H1 (cell line): Measurements from ENCODE around the gene THAP4. TPM values are rescaled to one million over a fixed set of nuclear protein-coding genes. Genes with fewer than 3 reads are reported as not detected.

ENCODE experiments used
- CTCF ChIA-PET: fragments of 300-600 bp; sonication (Branson Sonifier 250); formaldehyde crosslinking; loops from one replicate; lab custom pipeline; 2021; ENCODE audit not compliant: partially characterized antibody; lab: Charles Lee
- POLR2A ChIA-PET: fragments of 300-600 bp; sonication (Branson Sonifier 250); formaldehyde crosslinking; loops from one replicate; lab custom pipeline; 2021; ENCODE audit warnings: inconsistent platforms; ENCODE audit not compliant: partially characterized antibody; lab: Charles Lee
- DNase-seq, 2 experiments: peaks; one replicate each; pipeline versions ENCODE4 v3.0.0 to v3.0.0-alpha.2; 2010 to 2022; ENCODE audit warnings: low spot score in 2 of 2, low read depth in 1 of 2, mixed read lengths in 1 of 2
- FAIRE-seq: peaks from 2 replicates; lab custom pipeline; 2011; peaks lifted over from hg19 to GRCh38; lab: Jason Lieb, UNC
- H2AFZ ChIP-seq: 2 replicates; pipeline ENCODE4 v1.8.1; 2012; ENCODE audit warnings: low read length, inconsistent platforms
- H2AK5ac ChIP-seq: 2 replicates; pipeline ENCODE4 v1.6.1; 2013; ENCODE audit warnings: low read depth, low read length
- H2BK120ac ChIP-seq: replicated peaks from 2 replicates; pipeline ENCODE3; 2013; ENCODE audit warnings: low read depth, low read length, inconsistent platforms
- H2BK12ac ChIP-seq: 2 replicates; pipeline ENCODE4 v1.6.1; 2013; ENCODE audit warnings: low read depth, low read length
- H2BK15ac ChIP-seq: 2 replicates; pipeline ENCODE4 v1.6.1; 2013; ENCODE audit warnings: low read length
- H2BK20ac ChIP-seq: 2 replicates; pipeline ENCODE4 v1.6.1; 2013; ENCODE audit warnings: low read length
- H2BK5ac ChIP-seq: 2 replicates; pipeline ENCODE4 v1.6.1; 2013; ENCODE audit warnings: low read depth, low read length
- H3K14ac ChIP-seq: 2 replicates; pipeline ENCODE4 v1.6.1; 2013; ENCODE audit warnings: inconsistent platforms; ENCODE audit not compliant: insufficient read length
- H3K18ac ChIP-seq: 2 replicates; pipeline ENCODE4 v1.6.1; 2013; ENCODE audit warnings: low read length; ENCODE audit errors: extremely low read depth
- H3K23ac ChIP-seq: 2 replicates; pipeline ENCODE4 v1.6.1; 2013; ENCODE audit warnings: inconsistent platforms; ENCODE audit not compliant: insufficient read length
- H3K23me2 ChIP-seq: 2 replicates; pipeline ENCODE4 v1.6.1; 2013; ENCODE audit warnings: low read depth, low read length
- H3K27ac ChIP-seq: 2 replicates; pipeline ENCODE4 v1.6.1; 2011; ENCODE audit warnings: low read depth, low read length, inconsistent platforms
- H3K27me3 ChIP-seq, 4 experiments: replicated peaks in 1 of 4; 1 replicate in 1 of 4; 2 replicates in 3 of 4; pipeline versions ENCODE4 v1.6.1 to v1.8.1; 2011 to 2013; ENCODE audit warnings: low read length in 3 of 4, mild to moderate bottlenecking in 3 of 4, inconsistent platforms in 2 of 4, mixed read lengths in 2 of 4, moderate library complexity in 1 of 4; ENCODE audit not compliant: control insufficient read depth in 3 of 4, insufficient read depth in 3 of 4; ENCODE audit errors: extremely low read depth in 1 of 4
- H3K36me3 ChIP-seq, 4 experiments: 2 replicates each; pipeline versions ENCODE4 v1.6.1 to v1.8.1; 2011 to 2013; ENCODE audit warnings: mild to moderate bottlenecking in 4 of 4, low read length in 3 of 4, moderate library complexity in 2 of 4, control low read depth in 1 of 4, inconsistent platforms in 1 of 4; ENCODE audit not compliant: insufficient read depth in 4 of 4, control insufficient read depth in 2 of 4
- H3K4ac ChIP-seq: replicated peaks from 2 replicates; pipeline ENCODE3; 2013; ENCODE audit warnings: low read length, low read depth, mixed read lengths, inconsistent platforms; ENCODE audit not compliant: insufficient read length
- H3K4me1 ChIP-seq, 4 experiments: replicated peaks in 1 of 4; 1 replicate in 1 of 4; 2 replicates in 3 of 4; pipeline versions ENCODE4 v1.6.1 to v1.8.1; 2011 to 2013; ENCODE audit warnings: low read length in 3 of 4, inconsistent platforms in 2 of 4, mixed read lengths in 1 of 4; ENCODE audit not compliant: insufficient read depth in 4 of 4, control insufficient read depth in 3 of 4
- H3K4me2 ChIP-seq, 2 experiments: 2 replicates each; pipeline versions ENCODE4 v1.6.1 to v1.8.1; 2011 to 2013; ENCODE audit warnings: low read depth in 2 of 2, low read length in 2 of 2, control low read depth in 1 of 2, inconsistent platforms in 1 of 2, mild to moderate bottlenecking in 1 of 2; ENCODE audit not compliant: insufficient read depth in 1 of 2
- H3K4me3 ChIP-seq, 4 experiments: fragments of 200-600, 300-600 bp in 1 of 4; sonication (generic), shearing (Covaris generic), sonication (Bioruptor Twin) in 1 of 4; 2 replicates each; pipeline versions ENCODE4 v1.5.1 to v1.8.1; 2011 to 2016; ENCODE audit warnings: low read length in 4 of 4, low read depth in 3 of 4, control low read depth in 2 of 4, inconsistent platforms in 2 of 4, mild to moderate bottlenecking in 2 of 4, mixed read lengths in 1 of 4, moderate library complexity in 1 of 4; ENCODE audit not compliant: insufficient read depth in 2 of 4; ENCODE audit errors: extremely low read depth in 1 of 4
- H3K56ac ChIP-seq: replicated peaks from 2 replicates; pipeline ENCODE3; 2013; ENCODE audit warnings: low read depth, mild to moderate bottlenecking, mixed read lengths, low read length, inconsistent platforms; ENCODE audit not compliant: insufficient read length
- H3K79me1 ChIP-seq: 2 replicates; pipeline ENCODE4 v1.6.1; 2013; ENCODE audit warnings: low read depth, low read length, control low read depth
- H3K79me2 ChIP-seq, 2 experiments: 2 replicates each; pipeline versions ENCODE4 v1.6.1 to v1.8.1; 2012 to 2013; ENCODE audit warnings: low read length in 2 of 2, mild to moderate bottlenecking in 2 of 2, inconsistent platforms in 1 of 2; ENCODE audit not compliant: insufficient read depth in 2 of 2, control insufficient read depth in 1 of 2
- H3K9ac ChIP-seq, 4 experiments: replicated peaks in 1 of 4; 1 replicate in 1 of 4; 2 replicates in 3 of 4; pipeline versions ENCODE4 v1.6.1 to v1.8.1; 2011 to 2013; ENCODE audit warnings: low read depth in 3 of 4, low read length in 3 of 4, control low read depth in 2 of 4, mild to moderate bottlenecking in 2 of 4, moderate library complexity in 2 of 4, inconsistent platforms in 1 of 4; ENCODE audit errors: extremely low read depth in 1 of 4
- H3K9me3 ChIP-seq, 2 experiments: 2 replicates each; pipeline versions ENCODE4 v1.6.1 to v1.8.1; 2012 to 2013; ENCODE audit warnings: mild to moderate bottlenecking in 2 of 2, moderate library complexity in 2 of 2, control low read depth in 1 of 2, inconsistent platforms in 1 of 2, low read depth in 1 of 2, low read length in 1 of 2, mixed read lengths in 1 of 2; ENCODE audit not compliant: insufficient read depth in 2 of 2
- H4K20me1 ChIP-seq, 2 experiments: replicated peaks in 1 of 2; 2 replicates each; pipeline versions ENCODE3 to v1.8.1; 2011 to 2013; ENCODE audit warnings: inconsistent platforms in 2 of 2, low read length in 2 of 2, mild to moderate bottlenecking in 1 of 2; ENCODE audit not compliant: insufficient read depth in 2 of 2, control insufficient read depth in 1 of 2
- H4K5ac ChIP-seq: 2 replicates; pipeline ENCODE4 v1.6.1; 2013; ENCODE audit warnings: low read length, low read depth, mixed read lengths, inconsistent platforms; ENCODE audit not compliant: insufficient read length
- H4K8ac ChIP-seq: 2 replicates; pipeline ENCODE4 v1.8.0; 2013; ENCODE audit warnings: mild to moderate bottlenecking, moderate library complexity, low read length, inconsistent platforms; ENCODE audit not compliant: insufficient read depth; ENCODE audit errors: extremely low read depth
- H4K91ac ChIP-seq: replicated peaks from 2 replicates; pipeline ENCODE3; 2013; ENCODE audit warnings: low read length, mixed read lengths, inconsistent platforms; ENCODE audit not compliant: insufficient read length
- BCL11A ChIP-seq, 2 experiments: IDR thresholded peaks; one replicate each; pipeline ENCODE4 v1.6.1; 2011; ENCODE audit warnings: low read depth in 2 of 2, low read length in 2 of 2, mild to moderate bottlenecking in 2 of 2
- CBX5 ChIP-seq: fragments of 300-800, 300-1000 bp; sonication (generic); IDR thresholded peaks from 2 replicates; pipeline ENCODE4 v1.7.1; 2016; ENCODE audit warnings: antibody characterized with exemption, low read length, low read depth
- CHD1 ChIP-seq: IDR thresholded peaks from 2 replicates; pipeline ENCODE4 v1.6.1; 2012; ENCODE audit warnings: low read depth, low read length, improper control_type of control experiment
- GABPA ChIP-seq: IDR thresholded peaks from 2 replicates; pipeline ENCODE4 v1.6.1; 2011; ENCODE audit warnings: mild to moderate bottlenecking, low read length, moderate library complexity, borderline replicate concordance; ENCODE audit not compliant: insufficient read depth
- HDAC2 ChIP-seq, 2 experiments: fragments of 300-600 bp in 1 of 2; sonication (generic) in 1 of 2; IDR thresholded peaks; 2 replicates each; pipeline ENCODE4 v1.6.1; 2011 to 2012; ENCODE audit warnings: low read depth in 2 of 2, low read length in 2 of 2, mild to moderate bottlenecking in 2 of 2, moderate library complexity in 2 of 2, borderline replicate concordance in 1 of 2, inconsistent platforms in 1 of 2
- JUN ChIP-seq: IDR thresholded peaks from 2 replicates; pipeline ENCODE4 v1.6.1; 2011; ENCODE audit warnings: low read depth, mild to moderate bottlenecking, improper control_type of control experiment, low read length
- KDM4A ChIP-seq: IDR thresholded peaks from one replicate; pipeline ENCODE4 v1.7.1; 2012; ENCODE audit warnings: low read depth, mild to moderate bottlenecking, moderate library complexity, low read length, inconsistent platforms; ENCODE audit not compliant: severe bottlenecking
- KDM5A ChIP-seq: fragments of 200-600 bp; IDR thresholded peaks from 2 replicates; pipeline ENCODE4 v1.7.1; 2012; ENCODE audit warnings: mild to moderate bottlenecking, low read length, inconsistent platforms, mixed read lengths
- POLR2AphosphoS5 ChIP-seq: IDR thresholded peaks from 2 replicates; pipeline ENCODE4 v1.6.1; 2011; ENCODE audit warnings: low read depth, low read length
- TCF12 ChIP-seq: IDR thresholded peaks from 2 replicates; pipeline ENCODE4 v1.6.1; 2011; ENCODE audit warnings: low read depth, mild to moderate bottlenecking, low read length
- WGBS, 2 experiments: shearing (Covaris generic) in 1 of 2; methylation state at CpG; one replicate each; pipeline versions ENCODE4 v1.1.6 to v1.1.7; 2013 to 2015; ENCODE audit warnings: low lambda C conversion rate in 2 of 2, mixed read lengths in 2 of 2, inconsistent platforms in 1 of 2, low coverage in 1 of 2, missing lambda C conversion rate in 1 of 2; ENCODE audit not compliant: insufficient replicate concordance in 2 of 2, insufficient coverage in 1 of 2, insufficient read length in 1 of 2; ENCODE audit errors: extremely low coverage in 1 of 2, missing lambda C conversion rate in 1 of 2; 5-methylcytosine and 5-hydroxymethylcytosine counted together
- polyA plus RNA-seq, 7 experiments: library from polyadenylated mRNA; depleted of rRNA in 3 of 7; stranded (reverse) in 5 of 7; unstranded in 2 of 7; fragments of >200 nt in 5 of 7; fragments of 200-250 nt in 2 of 7; gene quantifications; 1 replicate in 5 of 7; 2 replicates in 1 of 7; 4 replicates in 1 of 7; pipeline versions ENCODE4 v1.2.1 to v1.2.3, GENCODE V29; 2011 to 2013; ENCODE audit warnings: missing spikeins in 2 of 7, mixed read lengths in 2 of 7
- total RNA-seq: library from RNA; stranded (reverse); fragmentation: NEBNext Ultra II Directional; extraction: Animal tissue kit (Norgen Biotek cat#: 25700); gene quantifications from 2 replicates; pipeline ENCODE4 v1.2.1, GENCODE V29; 2021
- TF ChIP-seq, protein P1 (sequence below): IDR thresholded peaks from 2 replicates; pipeline ENCODE4 v1.6.1; 2011; ENCODE audit warnings: low read depth, mild to moderate bottlenecking, low read length; ENCODE audit not compliant: insufficient read depth

Gene THAP4
- total and polyA plus RNA-seq, 2 of the 8 experiments (the other 6 are each of a cell fraction or from before 2014, with no cell fraction given), result 78.9 to 83.6 TPM

DNA sequence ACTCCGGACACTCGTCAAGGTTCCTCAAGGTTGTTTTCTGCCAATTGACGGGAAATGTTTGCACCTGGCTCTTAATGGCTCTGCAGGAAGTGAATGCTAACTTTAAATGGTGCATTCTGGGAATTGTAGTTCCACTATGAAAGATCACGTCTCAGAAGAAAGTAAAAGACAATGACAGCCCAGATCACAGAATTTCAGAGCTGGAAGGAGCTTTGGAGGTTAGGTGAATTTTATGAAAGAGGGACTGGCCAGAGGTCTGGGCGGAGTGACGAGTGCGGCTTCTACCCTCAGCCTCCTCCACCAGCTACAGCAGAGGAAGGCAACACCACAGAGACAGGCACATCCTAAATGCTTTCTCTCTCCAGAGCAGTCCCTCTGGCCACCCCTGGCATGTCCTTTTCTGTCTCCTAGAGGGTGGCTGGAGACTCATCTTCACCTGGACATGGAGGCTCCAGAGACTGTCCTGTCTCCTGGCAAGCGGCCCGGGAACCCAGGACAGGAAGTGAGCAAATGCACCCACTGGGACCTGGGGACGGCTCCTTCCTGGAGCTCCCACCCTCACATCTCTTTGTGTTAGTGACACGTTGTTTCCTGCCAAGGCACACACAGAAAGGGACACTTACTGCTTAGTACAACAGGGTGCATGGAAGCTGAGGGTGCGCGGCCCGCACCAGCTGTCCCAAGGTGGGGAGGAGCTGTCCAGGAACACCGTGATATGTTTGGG, 19.4 kb downstream of the THAP4 start:
- peak; percentile 97 for FAIRE-seq
- peaks cover 9% of the 10 kb centered on the region; the same call in 1 of the 2 replicates for H3K79me1 ChIP-seq
- H3K4me1 ChIP-seq, result peaks cover 0 to 6% (median 2%) of the 10 kb centered on the region in 4 experiments; a peak in 5 of 7 replicates
- H2BK5ac ChIP-seq, result peak overlapping the region; percentile 32; the same call in 1 of the 2 replicates
- H3K4ac ChIP-seq, result no peak overlapping the region
- no peak overlapping the region; a peak in 2 of 7 replicates for H3K9ac ChIP-seq
- H4K5ac ChIP-seq, result no peak overlapping the region
- H2AK5ac ChIP-seq, result no peak overlapping the region
- H4K8ac ChIP-seq, result no peak overlapping the region
- DNase-seq, result no peak
- peaks cover 1 to 8% of the 10 kb centered on the region in 2 experiments for H4K20me1 ChIP-seq
- no peak overlapping the region for H2AFZ ChIP-seq
- H2BK20ac ChIP-seq, result no peak overlapping the region
- no peak overlapping the region for H4K91ac ChIP-seq
- H3K79me2 ChIP-seq, result peaks cover 2 to 24% of the 10 kb centered on the region in 2 experiments; a peak in 3 of 4 replicates
- peak overlapping the region; percentile 31 to 60 for H3K4me2 ChIP-seq
- ChIA-PET CTCF (interaction anchor here (0.6 to 1.4 kb wide), 6 partner anchors 11 to 103 kb away, joined by 3 to 4 read pairs (median 3); no protein-coding TSS in a partner anchor), POLR2A (interaction anchor here (0.9 to 2.3 kb wide), 3 partner anchors 12 to 29 kb away, joined by 3 to 7 read pairs (median 5); partner anchors contain the start of genes ATG4B and THAP4)
- H3K23ac ChIP-seq, result no peak overlapping the region
- H2BK15ac ChIP-seq, result 0 out of 2 replicates have a peak overlapping the region, but pooled peaks have one; percentile 78
- no peak overlapping the region for H2BK120ac ChIP-seq
- H3K27ac ChIP-seq, result peak overlapping the region; percentile 11; the same call in 1 of the 2 replicates
- H3K18ac ChIP-seq, result no peak overlapping the region; the same call in 1 of the 2 replicates
- WGBS, 2 experiments, result 64% methylated on average over 15 of the region's 15 CpGs; no CpG with 5 or more reads in 1 of the 2 experiments
- H2BK12ac ChIP-seq, result no peak overlapping the region
- peak overlapping the region in 3 of 4 experiments; percentile 12 to 52 (median 24); a peak in 5 of 8 replicates for H3K4me3 ChIP-seq
- H3K27me3 ChIP-seq, result no peaks in the 10 kb centered on the region
- H3K23me2 ChIP-seq, result peaks cover 4% of the 10 kb centered on the region; the same call in 1 of the 2 replicates
- H3K14ac ChIP-seq, result no peak overlapping the region
- no peaks in the 10 kb centered on the region for H3K9me3 ChIP-seq
- no peaks in the 10 kb centered on the region for H3K36me3 ChIP-seq
- H3K56ac ChIP-seq, result no peak overlapping the region
- TF ChIP-seq GABPA (peak; percentile 70; the same call in 1 of the 2 replicates), KDM4A (no peak), HDAC2 (IDR thresholded peaks at IDR 0.05; ENCODE audit: borderline replicate concordance in 1 of 2, low read depth in 2 of 2, low read length in 2 of 2) (no peak), TCF12 (no peak), POLR2AphosphoS5 (no peak), BCL11A (IDR thresholded peaks at IDR 0.05; ENCODE audit: low read depth in 2 of 2, low read length in 2 of 2) (no peak), KDM5A (no peak), CBX5 (no peak), CHD1 (no peak), JUN (no peak)
- TF ChIP-seq, protein P1, sequence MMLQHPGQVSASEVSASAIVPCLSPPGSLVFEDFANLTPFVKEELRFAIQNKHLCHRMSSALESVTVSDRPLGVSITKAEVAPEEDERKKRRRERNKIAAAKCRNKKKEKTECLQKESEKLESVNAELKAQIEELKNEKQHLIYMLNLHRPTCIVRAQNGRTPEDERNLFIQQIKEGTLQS, result no peak
